ENCODE data around the gene ZNF70. TPM values are rescaled to one million over a fixed set of nuclear protein-coding genes. Genes with fewer than 3 reads are reported as not detected.

ZNF70 gene
- total and polyA plus RNA-seq, 10 of the 15 experiments (the other 5 are each of a cell fraction or from before 2014, with no cell fraction given) = 0.15 to 2.3 (median 0.85) TPM

GRCh38 chr22:23780146-23780748, 29.3 kb upstream of the ZNF70 start:
- no TSS peak for BruUV-seq (replicated peaks)
- RAD21 ChIA-PET (ENCODE audit: unreplicated experiment) = no interaction called here

More at GRCh38 chr22:23780146-23780748, 29.3 kb upstream of the ZNF70 start:
- in situ Hi-C loops (cut with MboI) (no loop called here), intact Hi-C loops (cut with micrococcal nuclease; ENCODE audit: unreplicated experiment) (no loop called here)
- no peaks in the 10 kb centered on the region for H4K20me1 ChIP-seq (ENCODE audit: control insufficient read depth, insufficient read depth)
- H3K9ac ChIP-seq (ENCODE audit: control insufficient read depth, insufficient read depth, low read length) = no peak overlapping the region
- no peak overlapping the region for H3K4me3 ChIP-seq
- no peaks in the 10 kb centered on the region for H3K79me2 ChIP-seq (ENCODE audit: control insufficient read depth, insufficient read depth, low read length)
- H3K27me3 ChIP-seq (replicated peaks in 1 of 2; ENCODE audit: control insufficient read depth in 2 of 2, insufficient read depth in 2 of 2, low read length in 1 of 2) = peaks cover 0 to 2% of the 10 kb centered on the region in 2 experiments; a peak in 1 of 4 replicates
- H3K4me2 ChIP-seq (ENCODE audit: control insufficient read depth, insufficient read depth) = no peak overlapping the region
- 39% methylated on average over 20 of the region's 20 CpGs for WGBS (ENCODE audit: insufficient coverage, insufficient replicate concordance, low lambda C conversion rate, missing lambda C conversion rate)
- H3K36me3 ChIP-seq (ENCODE audit: control insufficient read depth in 2 of 2, insufficient read depth in 2 of 2, low read length in 1 of 2) = no peaks in the 10 kb centered on the region
- no peaks in the 10 kb centered on the region for H3K9me3 ChIP-seq (replicated peaks; ENCODE audit: control insufficient read depth, insufficient read depth, low read length)
- FAIRE-seq (no peak), DNase-seq (ENCODE audit: low read depth, low spot score) (no peak), ATAC-seq (no peak)
- TF ChIP-seq PKNOX1 (IDR thresholded peaks at IDR 0.05) (no peak), PRDM15 (CRISPR knock-in tag; IDR thresholded peaks at IDR 0.05) (no peak), HDGF (IDR thresholded peaks at IDR 0.05) (no peak), SIN3A (IDR thresholded peaks at IDR 0.05; ENCODE audit: low read depth, low read length) (no peak), BRCA1 (IDR thresholded peaks at IDR 0.05; ENCODE audit: low read depth, low read length) (no peak), SPI1 (IDR thresholded peaks at IDR 0.05; ENCODE audit: borderline replicate concordance, insufficient read depth, low read depth, low read length) (no peak), CREB1 (IDR thresholded peaks at IDR 0.05; ENCODE audit: low read depth) (no peak), CTCF (IDR thresholded peaks at IDR 0.05 in 2 of 3, conservative IDR thresholded peaks at IDR 0.05 in 1 of 3; ENCODE audit: control insufficient read depth in 2 of 3, extremely low read depth in 1 of 3, insufficient read depth in 1 of 3, low read depth in 3 of 3, low read length in 3 of 3) (no peak), FOS (IDR thresholded peaks at IDR 0.05; ENCODE audit: borderline replicate concordance, extremely low read depth, insufficient read length) (no peak), ZNF24 (IDR thresholded peaks at IDR 0.05) (no peak), ATF2 (IDR thresholded peaks at IDR 0.05; ENCODE audit: low read length) (no peak)
- TF ChIP-seq, protein P1, sequence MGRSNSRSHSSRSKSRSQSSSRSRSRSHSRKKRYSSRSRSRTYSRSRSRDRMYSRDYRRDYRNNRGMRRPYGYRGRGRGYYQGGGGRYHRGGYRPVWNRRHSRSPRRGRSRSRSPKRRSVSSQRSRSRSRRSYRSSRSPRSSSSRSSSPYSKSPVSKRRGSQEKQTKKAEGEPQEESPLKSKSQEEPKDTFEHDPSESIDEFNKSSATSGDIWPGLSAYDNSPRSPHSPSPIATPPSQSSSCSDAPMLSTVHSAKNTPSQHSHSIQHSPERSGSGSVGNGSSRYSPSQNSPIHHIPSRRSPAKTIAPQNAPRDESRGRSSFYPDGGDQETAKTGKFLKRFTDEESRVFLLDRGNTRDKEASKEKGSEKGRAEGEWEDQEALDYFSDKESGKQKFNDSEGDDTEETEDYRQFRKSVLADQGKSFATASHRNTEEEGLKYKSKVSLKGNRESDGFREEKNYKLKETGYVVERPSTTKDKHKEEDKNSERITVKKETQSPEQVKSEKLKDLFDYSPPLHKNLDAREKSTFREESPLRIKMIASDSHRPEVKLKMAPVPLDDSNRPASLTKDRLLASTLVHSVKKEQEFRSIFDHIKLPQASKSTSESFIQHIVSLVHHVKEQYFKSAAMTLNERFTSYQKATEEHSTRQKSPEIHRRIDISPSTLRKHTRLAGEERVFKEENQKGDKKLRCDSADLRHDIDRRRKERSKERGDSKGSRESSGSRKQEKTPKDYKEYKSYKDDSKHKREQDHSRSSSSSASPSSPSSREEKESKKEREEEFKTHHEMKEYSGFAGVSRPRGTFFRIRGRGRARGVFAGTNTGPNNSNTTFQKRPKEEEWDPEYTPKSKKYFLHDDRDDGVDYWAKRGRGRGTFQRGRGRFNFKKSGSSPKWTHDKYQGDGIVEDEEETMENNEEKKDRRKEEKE (IDR thresholded peaks at IDR 0.05) = no peak
- SMC1A ChIA-PET (ENCODE audit: uncharacterized antibody, unreplicated experiment) = no interaction called here
- no peak overlapping the region for H2AFZ ChIP-seq (ENCODE audit: control insufficient read depth, low read depth, low read length)
- H3K27ac ChIP-seq (ENCODE audit: control insufficient read depth, insufficient read depth) = no peak overlapping the region
- H3K4me1 ChIP-seq (ENCODE audit: control insufficient read depth, insufficient read depth, low read length) = no peaks in the 10 kb centered on the region
- CTCF ChIA-PET = no interaction called here
- POLR2A ChIA-PET = no interaction called here
